Peyer's patch (tissue), 4 donors: ENCODE measurements around the gene TMIGD2. TPM values are rescaled to one million over a fixed set of nuclear protein-coding genes. Genes with fewer than 3 reads are reported as not detected.
"Not testable (repeated sequence)": the region's sequence is repeated elsewhere in the genome, so short reads cannot be mapped to it uniquely, and the experiment has no call there.

Experiments
- DNase-seq, 3 donors: peaks; one replicate each; pipeline ENCODE4 v3.0.0-alpha.2; 2017 to 2019
- H3K27ac ChIP-seq, 4 donors: fragments of 200-600 bp; sonication (generic); one replicate each; pipeline ENCODE4 v1.5.1; 2016 to 2019
- H3K27me3 ChIP-seq, 2 donors: fragments of 200-600 bp; sonication (generic); one replicate each; pipeline ENCODE4 v1.5.1; 2019
- H3K36me3 ChIP-seq, 3 donors: fragments of 200-600 bp; sonication (generic); one replicate each; pipeline ENCODE4 v1.5.1; 2016 to 2019
- H3K4me1 ChIP-seq, 4 donors: fragments of 200-600 bp; sonication (generic); one replicate each; pipeline ENCODE4 v1.5.1; 2016 to 2019
- H3K4me3 ChIP-seq, 4 donors: fragments of 200-600 bp; sonication (generic); 1 replicate in 3 of 4; 2 replicates in 1 of 4; pipeline ENCODE4 v1.5.1; 2016 to 2019; ENCODE audit warnings: mild to moderate bottlenecking in 1 of 4
- H3K9me3 ChIP-seq, 4 donors: fragments of 200-600 bp; sonication (generic); one replicate each; pipeline ENCODE4 v1.5.1; 2016 to 2019; ENCODE audit warnings: mild to moderate bottlenecking in 1 of 4
- POLR2A ChIP-seq, 2 donors: fragments of 450-650 bp; IDR thresholded peaks; one replicate each; pipeline ENCODE4 v1.5.1; 2017; ENCODE audit warnings: antibody characterized with exemption in 2 of 2, mild to moderate bottlenecking in 2 of 2, moderate library complexity in 2 of 2
- total RNA-seq, 4 donors: library from RNA; depleted of rRNA; stranded (reverse); fragments of >200 nt; gene quantifications; one replicate each; pipeline ENCODE4 v1.1.0, GENCODE V29; 2016
- TF ChIP-seq, protein P1 (sequence below), 6 experiments: fragments of 450-650 bp in 4 of 6; fragments of 200-600 bp in 2 of 6; sonication (generic) in 1 of 6; IDR thresholded peaks; one replicate each; pipeline ENCODE4 v1.5.1; 2017 to 2019; ENCODE audit warnings: antibody characterized with exemption in 6 of 6, mild to moderate bottlenecking in 3 of 6, moderate library complexity in 1 of 6

The TMIGD2 gene
- total RNA-seq, 4 donors from 2014 or later: 2.2 to 6.1 (median 3.8) TPM

- H3K4me3 ChIP-seq: peak overlapping the region in 3 of 4 donors; percentile 18 to 43 (median 38)
- DNase-seq: no peak
These were observed 22.4 kb downstream of the TMIGD2 start for GRCh38 chr19:4279530-4280422.

GRCh38 chr19:4279267-4279529, 23.0 kb downstream of the TMIGD2 start:
- TF ChIP-seq POLR2A (IDR thresholded peaks at IDR 0.05): no peak
- TF ChIP-seq, protein P1, sequence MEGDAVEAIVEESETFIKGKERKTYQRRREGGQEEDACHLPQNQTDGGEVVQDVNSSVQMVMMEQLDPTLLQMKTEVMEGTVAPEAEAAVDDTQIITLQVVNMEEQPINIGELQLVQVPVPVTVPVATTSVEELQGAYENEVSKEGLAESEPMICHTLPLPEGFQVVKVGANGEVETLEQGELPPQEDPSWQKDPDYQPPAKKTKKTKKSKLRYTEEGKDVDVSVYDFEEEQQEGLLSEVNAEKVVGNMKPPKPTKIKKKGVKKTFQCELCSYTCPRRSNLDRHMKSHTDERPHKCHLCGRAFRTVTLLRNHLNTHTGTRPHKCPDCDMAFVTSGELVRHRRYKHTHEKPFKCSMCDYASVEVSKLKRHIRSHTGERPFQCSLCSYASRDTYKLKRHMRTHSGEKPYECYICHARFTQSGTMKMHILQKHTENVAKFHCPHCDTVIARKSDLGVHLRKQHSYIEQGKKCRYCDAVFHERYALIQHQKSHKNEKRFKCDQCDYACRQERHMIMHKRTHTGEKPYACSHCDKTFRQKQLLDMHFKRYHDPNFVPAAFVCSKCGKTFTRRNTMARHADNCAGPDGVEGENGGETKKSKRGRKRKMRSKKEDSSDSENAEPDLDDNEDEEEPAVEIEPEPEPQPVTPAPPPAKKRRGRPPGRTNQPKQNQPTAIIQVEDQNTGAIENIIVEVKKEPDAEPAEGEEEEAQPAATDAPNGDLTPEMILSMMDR (IDR thresholded peaks at IDR 0.05): no peak
- Histone ChIP-seq H3K27me3 (peaks cover 0 to 22% of the 10 kb centered on the region in 2 donors), H3K4me1 (peaks cover 0 to 16% (median 12%) of the 10 kb centered on the region in 4 donors), H3K27ac (no peak overlapping the region), H3K36me3 (no peaks in the 10 kb centered on the region), H3K4me3 (peak overlapping the region in 3 of 4 donors; percentile 18 to 43 (median 38)), H3K9me3 (no peaks in the 10 kb centered on the region)
- DNase-seq: no peak

More at GRCh38 chr19:4279530-4280422, 22.4 kb downstream of the TMIGD2 start:
- no peaks in the 10 kb centered on the region for H3K36me3 ChIP-seq
- H3K9me3 ChIP-seq: no peaks in the 10 kb centered on the region
- H3K27ac ChIP-seq: no peak overlapping the region
- H3K4me1 ChIP-seq: peaks cover 0 to 16% (median 12%) of the 10 kb centered on the region in 4 donors
- H3K27me3 ChIP-seq: peaks cover 0 to 22% of the 10 kb centered on the region in 2 donors
- TF ChIP-seq POLR2A (IDR thresholded peaks at IDR 0.05): no peak
- TF ChIP-seq, protein P1 (IDR thresholded peaks at IDR 0.05): no peak

GRCh38 chr19:4278419-4279266, 23.5 kb downstream of the TMIGD2 start, which contains the start of gene SHD:
Gene SHD (plus strand): TSS chr19:4279266. CDS start chr19:4280064, 798 bp downstream.
- Histone ChIP-seq H3K27me3 (peaks cover 0 to 22% of the 10 kb centered on the region in 2 donors), H3K4me3 (peak within 1 kb of the TSS in 3 of 4 donors; percentile 18 to 43 (median 38))
- no peak for DNase-seq

GRCh38 chr19:4278010-4278409, 24.2 kb downstream of the TMIGD2 start:
- Histone ChIP-seq H3K4me3 (no peak overlapping the region), H3K27me3 (peaks cover 0 to 22% of the 10 kb centered on the region in 2 donors), H3K9me3 (no peaks in the 10 kb centered on the region), H3K36me3 (no peaks in the 10 kb centered on the region), H3K27ac (no peak overlapping the region), H3K4me1 (peaks cover 0 to 16% (median 12%) of the 10 kb centered on the region in 4 donors)
- TF ChIP-seq, protein P1 (IDR thresholded peaks at IDR 0.05): no peak
- no peak for TF ChIP-seq POLR2A (IDR thresholded peaks at IDR 0.05)
- no peak for DNase-seq

More at GRCh38 chr19:4278419-4279266, 23.5 kb downstream of the TMIGD2 start, which contains the start of gene SHD:
- no peaks in the 10 kb centered on the region for H3K36me3 ChIP-seq
- peaks cover 0 to 16% (median 12%) of the 10 kb centered on the region in 4 donors for H3K4me1 ChIP-seq
- H3K9me3 ChIP-seq: no peaks in the 10 kb centered on the region
- no peak for TF ChIP-seq POLR2A (IDR thresholded peaks at IDR 0.05)
- TF ChIP-seq, protein P1 (IDR thresholded peaks at IDR 0.05): no peak
- H3K27ac ChIP-seq: no peak within 1 kb of the TSS

GRCh38 chr19:4277191-4277696, 24.9 kb downstream of the TMIGD2 start:
- no peak for DNase-seq
- Histone ChIP-seq H3K27me3 (peaks cover 0 to 22% of the 10 kb centered on the region in 2 donors), H3K36me3 (peaks cover 0 to 2% (median 0%) of the 10 kb centered on the region in 3 donors), H3K9me3 (no peaks in the 10 kb centered on the region), H3K27ac (no peak overlapping the region), H3K4me3 (no peak overlapping the region), H3K4me1 (peaks cover 0 to 16% (median 12%) of the 10 kb centered on the region in 4 donors)
- no peak for TF ChIP-seq POLR2A (IDR thresholded peaks at IDR 0.05)
- TF ChIP-seq, protein P1 (IDR thresholded peaks at IDR 0.05): no peak

DNA sequence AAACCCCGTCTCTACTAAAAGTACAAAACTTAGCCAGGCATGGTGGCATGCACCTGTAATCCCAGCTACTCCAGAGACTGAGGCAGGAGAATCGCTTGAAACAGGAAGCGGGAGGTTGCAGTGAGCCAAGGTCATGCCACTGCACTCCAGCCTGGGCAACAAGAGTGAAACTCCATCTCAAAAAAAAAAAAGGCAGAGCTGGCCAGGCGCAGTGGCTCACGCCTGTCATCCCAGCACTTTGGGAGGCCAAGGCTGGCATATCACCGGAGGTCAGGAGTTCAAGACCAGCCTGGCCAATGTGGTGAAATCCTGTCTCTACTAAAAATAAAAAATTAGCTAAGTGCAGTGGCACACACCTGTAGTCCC, 27.9 kb downstream of the TMIGD2 start:
- not testable (repeated sequence) for H3K4me3 ChIP-seq, H3K4me1 ChIP-seq, DNase-seq, H3K27ac ChIP-seq, H3K9me3 ChIP-seq, H3K27me3 ChIP-seq
- peaks cover 0 to 17% (median 0%) of the 10 kb centered on the region in 3 donors for H3K36me3 ChIP-seq
